GM12878 (cell line): ENCODE data around the gene PATL1. TPM values are rescaled to one million over a fixed set of nuclear protein-coding genes. Genes with fewer than 3 reads are reported as not detected.

Source experiments
- CBX5 ChIP-seq: sonication (generic); IDR thresholded peaks from 2 replicates; pipeline ENCODE4 v1.6.1; 2016; ENCODE audit warnings: low read depth, moderate library complexity, mild to moderate bottlenecking, inconsistent platforms
- JUND ChIP-seq: IDR thresholded peaks from 2 replicates; pipeline ENCODE4 v1.6.1; 2012; ENCODE audit warnings: low read depth, mild to moderate bottlenecking, low read length, improper control_type of control experiment, moderate library complexity
- KAT2A ChIP-seq: conservative IDR thresholded peaks from 2 replicates; pipeline ENCODE4 v1.6.1; 2011; ENCODE audit warnings: low read depth, low read length; ENCODE audit not compliant: control insufficient read depth
- KLF5 ChIP-seq: fragments of 450-650 bp; IDR thresholded peaks from 2 replicates; pipeline ENCODE4 v1.6.1; 2014; ENCODE audit warnings: mild to moderate bottlenecking; ENCODE audit not compliant: partially characterized antibody
- MEF2A ChIP-seq: IDR thresholded peaks from 2 replicates; pipeline ENCODE4 v1.6.1; 2011; ENCODE audit warnings: low read depth, mild to moderate bottlenecking, low read length, moderate library complexity; ENCODE audit not compliant: insufficient read depth
- MXI1 ChIP-seq: fragments of 150-350 bp; IDR thresholded peaks from 2 replicates; pipeline ENCODE4 v1.6.1; 2011; ENCODE audit warnings: low read depth, mild to moderate bottlenecking, inconsistent platforms, low read length, improper control_type of control experiment
- NFIC ChIP-seq: IDR thresholded peaks from 2 replicates; pipeline ENCODE4 v1.6.1; 2012; ENCODE audit warnings: low read depth, mild to moderate bottlenecking, inconsistent platforms, low read length, moderate library complexity
- NFYB ChIP-seq: IDR thresholded peaks from 2 replicates; pipeline ENCODE4 v1.6.1; 2011; ENCODE audit warnings: low read depth, mild to moderate bottlenecking, low read length, improper control_type of control experiment, moderate library complexity; ENCODE audit not compliant: insufficient read depth
- PBX3 ChIP-seq: IDR thresholded peaks from 2 replicates; pipeline ENCODE4 v1.6.1; 2011; ENCODE audit warnings: mild to moderate bottlenecking, low read depth, low read length, moderate library complexity; ENCODE audit not compliant: insufficient replicate concordance
- POLR2AphosphoS2 ChIP-seq: IDR thresholded peaks from 2 replicates; pipeline ENCODE4 v1.6.1; 2011; ENCODE audit warnings: low read depth, mild to moderate bottlenecking, low read length, improper control_type of control experiment, moderate library complexity
- RB1 ChIP-seq: fragments of 450-650 bp; formaldehyde crosslinking; IDR thresholded peaks from 2 replicates; pipeline ENCODE4 v1.6.1; 2017; ENCODE audit warnings: mild to moderate bottlenecking, borderline replicate concordance
- SKIL ChIP-seq: fragments of 450-650 bp; IDR thresholded peaks from 2 replicates; pipeline ENCODE4 v1.6.1; 2017; ENCODE audit warnings: mild to moderate bottlenecking, low read depth, inconsistent platforms; ENCODE audit not compliant: poor library complexity, severe bottlenecking
- SMC3 ChIP-seq: IDR thresholded peaks from 2 replicates; pipeline ENCODE4 v1.6.1; 2011; ENCODE audit warnings: low read length, improper control_type of control experiment, borderline replicate concordance
- SP1 ChIP-seq: IDR thresholded peaks from one replicate; pipeline ENCODE4 v1.6.1; 2011; ENCODE audit warnings: low read depth, low read length
- YY1 ChIP-seq: IDR thresholded peaks from 2 replicates; pipeline ENCODE4 v1.6.1; 2011; ENCODE audit warnings: low read depth, mild to moderate bottlenecking, low read length
- ZNF622 ChIP-seq: fragments of 450-650 bp; IDR thresholded peaks from 2 replicates; pipeline ENCODE4 v1.6.1; 2017; ENCODE audit warnings: mild to moderate bottlenecking, inconsistent platforms
- polyA plus RNA-seq, 11 experiments: library from polyadenylated mRNA; depleted of rRNA in 4 of 11; unstranded in 6 of 11; stranded (reverse) in 5 of 11; fragments of >200 nt; fragmentation: Nextera tagmentation in 4 of 11; fragmentation: Illumina TruSeq in 1 of 11; extraction: Ambion mirVana in 4 of 11; extraction: Trizol in 1 of 11; gene quantifications; 1 replicate in 1 of 11; 2 replicates in 10 of 11; pipeline versions ENCODE4 v1.2.1 to v1.2.3, GENCODE V29; 2011 to 2016; ENCODE audit warnings: inconsistent platforms in 2 of 11, missing spikeins in 2 of 11, low read depth in 1 of 11
- total RNA-seq, 4 experiments: library from RNA; depleted of rRNA in 3 of 4; stranded (reverse); fragments of >200 nt in 3 of 4; fragmentation: Illumina TruSeq in 1 of 4; extraction: Trizol in 1 of 4; gene quantifications; 2 replicates each; pipeline versions ENCODE4 v1.2.1 to v1.2.3, GENCODE V29; 2013 to 2021
- TF ChIP-seq, protein P1 (sequence below): IDR thresholded peaks from 2 replicates; pipeline ENCODE4 v1.6.1; 2012; ENCODE audit warnings: improper control_type of control experiment, low read depth, low read length; ENCODE audit not compliant: insufficient replicate concordance

The PATL1 gene
- total and polyA plus RNA-seq, 10 of the 15 experiments (the other 5 are each of a cell fraction or from before 2014, with no cell fraction given): 5.3 to 62.0 (median 14.9) TPM

DNA sequence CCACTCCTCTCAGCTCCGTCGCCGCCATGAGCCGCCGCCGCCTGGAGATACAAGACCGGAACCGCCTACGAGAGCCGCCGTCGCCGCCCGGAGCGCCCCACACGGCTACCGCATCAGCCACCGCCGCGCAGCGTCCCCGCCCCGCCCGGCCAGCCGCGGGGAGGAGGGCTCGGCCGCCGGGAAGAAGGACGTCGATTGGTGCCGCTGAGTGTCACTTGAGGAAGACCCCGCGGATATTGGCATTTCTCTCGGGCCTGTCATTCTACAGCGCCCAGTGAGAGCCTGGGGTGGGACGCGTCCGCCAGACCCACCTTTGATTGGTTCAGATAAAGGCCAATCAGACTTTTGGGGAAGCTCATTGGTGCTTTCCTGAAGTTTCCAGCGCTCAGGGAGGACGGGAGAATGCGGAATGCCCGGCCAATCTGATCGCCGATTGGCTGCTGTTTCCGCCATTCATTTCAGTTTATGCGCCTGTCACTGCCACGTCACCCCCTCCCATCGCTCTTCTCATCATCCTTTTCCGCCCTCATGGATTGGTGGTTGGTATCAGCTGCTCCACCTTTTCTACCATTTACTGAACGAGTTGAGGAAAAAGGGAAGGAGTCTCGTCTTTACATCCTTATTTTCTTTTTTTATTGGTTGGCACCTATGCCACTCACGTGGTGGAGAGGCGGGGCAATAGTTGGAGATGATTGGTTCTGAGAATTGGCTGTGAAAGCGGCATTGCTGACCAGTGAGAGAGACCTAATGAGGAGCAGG lies 53.0 kb downstream of the PATL1 start, which contains the start of gene OSBP (continued):
- TF ChIP-seq, protein P1, sequence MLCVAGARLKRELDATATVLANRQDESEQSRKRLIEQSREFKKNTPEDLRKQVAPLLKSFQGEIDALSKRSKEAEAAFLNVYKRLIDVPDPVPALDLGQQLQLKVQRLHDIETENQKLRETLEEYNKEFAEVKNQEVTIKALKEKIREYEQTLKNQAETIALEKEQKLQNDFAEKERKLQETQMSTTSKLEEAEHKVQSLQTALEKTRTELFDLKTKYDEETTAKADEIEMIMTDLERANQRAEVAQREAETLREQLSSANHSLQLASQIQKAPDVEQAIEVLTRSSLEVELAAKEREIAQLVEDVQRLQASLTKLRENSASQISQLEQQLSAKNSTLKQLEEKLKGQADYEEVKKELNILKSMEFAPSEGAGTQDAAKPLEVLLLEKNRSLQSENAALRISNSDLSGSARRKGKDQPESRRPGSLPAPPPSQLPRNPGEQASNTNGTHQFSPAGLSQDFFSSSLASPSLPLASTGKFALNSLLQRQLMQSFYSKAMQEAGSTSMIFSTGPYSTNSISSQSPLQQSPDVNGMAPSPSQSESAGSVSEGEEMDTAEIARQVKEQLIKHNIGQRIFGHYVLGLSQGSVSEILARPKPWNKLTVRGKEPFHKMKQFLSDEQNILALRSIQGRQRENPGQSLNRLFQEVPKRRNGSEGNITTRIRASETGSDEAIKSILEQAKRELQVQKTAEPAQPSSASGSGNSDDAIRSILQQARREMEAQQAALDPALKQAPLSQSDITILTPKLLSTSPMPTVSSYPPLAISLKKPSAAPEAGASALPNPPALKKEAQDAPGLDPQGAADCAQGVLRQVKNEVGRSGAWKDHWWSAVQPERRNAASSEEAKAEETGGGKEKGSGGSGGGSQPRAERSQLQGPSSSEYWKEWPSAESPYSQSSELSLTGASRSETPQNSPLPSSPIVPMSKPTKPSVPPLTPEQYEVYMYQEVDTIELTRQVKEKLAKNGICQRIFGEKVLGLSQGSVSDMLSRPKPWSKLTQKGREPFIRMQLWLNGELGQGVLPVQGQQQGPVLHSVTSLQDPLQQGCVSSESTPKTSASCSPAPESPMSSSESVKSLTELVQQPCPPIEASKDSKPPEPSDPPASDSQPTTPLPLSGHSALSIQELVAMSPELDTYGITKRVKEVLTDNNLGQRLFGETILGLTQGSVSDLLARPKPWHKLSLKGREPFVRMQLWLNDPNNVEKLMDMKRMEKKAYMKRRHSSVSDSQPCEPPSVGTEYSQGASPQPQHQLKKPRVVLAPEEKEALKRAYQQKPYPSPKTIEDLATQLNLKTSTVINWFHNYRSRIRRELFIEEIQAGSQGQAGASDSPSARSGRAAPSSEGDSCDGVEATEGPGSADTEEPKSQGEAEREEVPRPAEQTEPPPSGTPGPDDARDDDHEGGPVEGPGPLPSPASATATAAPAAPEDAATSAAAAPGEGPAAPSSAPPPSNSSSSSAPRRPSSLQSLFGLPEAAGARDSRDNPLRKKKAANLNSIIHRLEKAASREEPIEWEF: no peak
- TF ChIP-seq MEF2A (no peak), SKIL (peak; percentile 99), CBX5 (no peak), RB1 (peak; percentile 84; the same call in 1 of the 2 replicates), POLR2AphosphoS2 (peak; percentile 70; the same call in 1 of the 2 replicates), KLF5 (peak; percentile 98), ZNF622 (no peak), YY1 (no peak; the same call in 1 of the 2 replicates), SP1 (peak; percentile 100), KAT2A (no peak), JUND (no peak), MXI1 (peak; percentile 82), SMC3 (no peak), NFYB (peak; percentile 90), PBX3 (peak; percentile 96), NFIC (no peak; the same call in 1 of the 2 replicates)
